Hepatic stellate cell (primary cell): ENCODE data around the gene SLC41A3.

ENCODE experiments used
- DNase-seq: peaks from one replicate; pipeline ENCODE4 v3.0.0; 2011; ENCODE audit warnings: low spot score

Gene SLC41A3

GRCh38 chr3:126083913-126084767 is at the start of gene SLC41A3:
Gene SLC41A3, minus strand, starts transcription at chr3:126084124. Its CDS starts 15,905 bp downstream, at chr3:126068219.
- DNase-seq = peak; percentile 84

GRCh38 chr3:126133606-126134005 is 49.7 kb upstream of the SLC41A3 start:
- DNase-seq = no peak

- no peak for DNase-seq
These were observed 49.0 kb upstream of the SLC41A3 start for GRCh38 chr3:126132751-126133511.

- DNase-seq = no peak
These were observed 48.2 kb upstream of the SLC41A3 start for GRCh38 chr3:126131881-126132750.

GRCh38 chr3:126130981-126131745 is 47.2 kb upstream of the SLC41A3 start:
- DNase-seq = no peak

- no peak for DNase-seq
These were observed 46.3 kb upstream of the SLC41A3 start for GRCh38 chr3:126130081-126130855.

GRCh38 chr3:126129398-126129891 is 45.5 kb upstream of the SLC41A3 start:
- DNase-seq = no peak

GRCh38 chr3:126128504-126129397 is 44.8 kb upstream of the SLC41A3 start:
- DNase-seq = no peak

GRCh38 chr3:126127904-126128303 is 44.0 kb upstream of the SLC41A3 start:
- DNase-seq = no peak

- DNase-seq = no peak
These were observed 43.5 kb upstream of the SLC41A3 start for GRCh38 chr3:126127452-126127851.

- no peak for DNase-seq
These were observed 43.0 kb upstream of the SLC41A3 start for GRCh38 chr3:126126811-126127431.

GRCh38 chr3:126126286-126126685 is 42.4 kb upstream of the SLC41A3 start:
- DNase-seq = no peak

- no peak for DNase-seq
These were observed 41.9 kb upstream of the SLC41A3 start for GRCh38 chr3:126125781-126126251.

- DNase-seq = no peak
These were observed 41.4 kb upstream of the SLC41A3 start for GRCh38 chr3:126125341-126125740.

- no peak for DNase-seq
These were observed 41.0 kb upstream of the SLC41A3 start for GRCh38 chr3:126124896-126125295.

- DNase-seq = no peak
These were observed 40.4 kb upstream of the SLC41A3 start for GRCh38 chr3:126124148-126124868.

GRCh38 chr3:126121632-126122031 is 37.7 kb upstream of the SLC41A3 start:
- no peak for DNase-seq

- DNase-seq = no peak
These were observed 37.1 kb upstream of the SLC41A3 start for GRCh38 chr3:126121074-126121473.
